Neuronal stem cell (in vitro differentiated cells): ENCODE measurements around the gene CASTOR1.

Source experiments
- DNase-seq: peaks from one replicate; pipeline ENCODE4 v3.0.0-alpha.2; 2013; ENCODE audit warnings: low spot score
- H2AFZ ChIP-seq: one replicate; pipeline ENCODE4 v1.6.1; 2013; ENCODE audit warnings: mild to moderate bottlenecking, low read length, inconsistent platforms
- H2AK5ac ChIP-seq: 2 replicates; pipeline ENCODE4 v1.6.1; 2013; ENCODE audit warnings: low read depth, mild to moderate bottlenecking, inconsistent platforms, low read length, moderate library complexity, mixed read lengths
- H2BK120ac ChIP-seq: 2 replicates; pipeline ENCODE4 v1.6.1; 2013; ENCODE audit warnings: low read depth, mild to moderate bottlenecking, inconsistent platforms, low read length, moderate library complexity, mixed read lengths
- H2BK12ac ChIP-seq: one replicate; pipeline ENCODE4 v1.6.1; 2013; ENCODE audit warnings: low read length, inconsistent platforms
- H2BK15ac ChIP-seq: 2 replicates; pipeline ENCODE4 v1.6.1; 2013; ENCODE audit warnings: mild to moderate bottlenecking, low read length, inconsistent platforms, mixed read lengths
- H2BK5ac ChIP-seq: one replicate; pipeline ENCODE4 v1.6.1; 2013; ENCODE audit warnings: inconsistent platforms, mild to moderate bottlenecking, low read length, moderate library complexity
- H3K14ac ChIP-seq: one replicate; pipeline ENCODE4 v1.6.1; 2013; ENCODE audit warnings: low read length, inconsistent platforms
- H3K18ac ChIP-seq: 2 replicates; pipeline ENCODE4 v1.6.1; 2013; ENCODE audit warnings: low read length, inconsistent platforms
- H3K23ac ChIP-seq: 2 replicates; pipeline ENCODE4 v1.6.1; 2013; ENCODE audit warnings: low read depth, mild to moderate bottlenecking, mixed read lengths, low read length, inconsistent platforms; ENCODE audit not compliant: poor library complexity
- H3K27ac ChIP-seq: replicated peaks from 3 replicates; pipeline ENCODE4 v1.5.1; 2013; ENCODE audit warnings: low read length, inconsistent platforms
- H3K27me3 ChIP-seq, 3 experiments: 2 replicates each; pipeline ENCODE4 v1.6.1; 2013; ENCODE audit warnings: low read length in 3 of 3, mild to moderate bottlenecking in 2 of 3, inconsistent platforms in 1 of 3, low read depth in 1 of 3, mixed read lengths in 1 of 3, moderate library complexity in 1 of 3; ENCODE audit not compliant: control insufficient read depth in 3 of 3, insufficient read depth in 3 of 3
- H3K36me3 ChIP-seq, 2 donors: replicated peaks in 1 of 2; 2 replicates each; pipeline ENCODE4 v1.6.1; 2013; ENCODE audit warnings: low read length in 2 of 2; ENCODE audit not compliant: control insufficient read depth in 2 of 2, insufficient read depth in 2 of 2
- H3K4ac ChIP-seq: 2 replicates; pipeline ENCODE4 v1.6.1; 2013; ENCODE audit warnings: inconsistent platforms, mild to moderate bottlenecking, low read length, moderate library complexity
- H3K4me1 ChIP-seq, 2 donors: 1 replicate in 1 of 2; 2 replicates in 1 of 2; pipeline ENCODE4 v1.6.1; 2013; ENCODE audit warnings: low read length in 2 of 2, low read depth in 1 of 2; ENCODE audit not compliant: control insufficient read depth in 2 of 2, insufficient read depth in 1 of 2
- H3K4me2 ChIP-seq: one replicate; pipeline ENCODE4 v1.6.1; 2013; ENCODE audit warnings: mild to moderate bottlenecking, low read length, inconsistent platforms; ENCODE audit not compliant: insufficient read depth, poor library complexity, severe bottlenecking
- H3K4me3 ChIP-seq, 2 donors: 2 replicates each; pipeline ENCODE4 v1.5.1; 2013; ENCODE audit warnings: low read length in 2 of 2, mild to moderate bottlenecking in 2 of 2, inconsistent platforms in 1 of 2, moderate library complexity in 1 of 2
- H3K79me1 ChIP-seq: one replicate; pipeline ENCODE4 v1.6.1; 2013; ENCODE audit warnings: low read depth, mild to moderate bottlenecking, inconsistent platforms, low read length, moderate library complexity
- H3K9ac ChIP-seq: one replicate; pipeline ENCODE4 v1.6.1; 2013; ENCODE audit warnings: mild to moderate bottlenecking, low read depth, low read length, inconsistent platforms; ENCODE audit not compliant: poor library complexity
- H3K9me3 ChIP-seq, 2 donors: replicated peaks in 1 of 2; 2 replicates each; pipeline versions ENCODE3 to v1.6.1; 2013; ENCODE audit warnings: low read length in 2 of 2, mild to moderate bottlenecking in 2 of 2, inconsistent platforms in 1 of 2, low read depth in 1 of 2, mixed read lengths in 1 of 2, moderate library complexity in 1 of 2; ENCODE audit not compliant: control insufficient read depth in 2 of 2, insufficient read depth in 1 of 2
- H4K8ac ChIP-seq: one replicate; pipeline ENCODE4 v1.6.1; 2013; ENCODE audit warnings: low read depth, mild to moderate bottlenecking, inconsistent platforms, low read length, moderate library complexity
- H4K91ac ChIP-seq: one replicate; pipeline ENCODE4 v1.6.1; 2013; ENCODE audit warnings: low read length, low read depth, mild to moderate bottlenecking, inconsistent platforms; ENCODE audit not compliant: poor library complexity
- WGBS, 2 donors: extraction: QIAGEN DNeasy Blood & Tissue Kit; methylation state at CpG; one replicate each; pipeline ENCODE4 v1.1.7; 2013; ENCODE audit warnings: missing lambda C conversion rate in 2 of 2, mixed read lengths in 1 of 2; ENCODE audit not compliant: insufficient read length in 2 of 2, insufficient replicate concordance in 1 of 2; ENCODE audit errors: extremely low coverage in 2 of 2; 5-methylcytosine and 5-hydroxymethylcytosine counted together

Gene CASTOR1

GRCh38 chr22:30266445-30267381, 22.6 kb downstream of the CASTOR1 start, which contains the start of gene OSM:
Gene OSM, minus strand, starts transcription at chr22:30266851. Its CDS starts 52 bp downstream, at chr22:30266799.
- peaks cover 1 to 8% of the 10 kb centered on the region in 2 donors for H3K4me1 ChIP-seq
- no peaks in the 10 kb centered on the region for H3K36me3 ChIP-seq
- H3K27ac ChIP-seq, result no peak within 1 kb of the TSS
- H3K9me3 ChIP-seq, result peaks cover 0 to 2% of the 10 kb centered on the region in 2 donors
- H3K4ac ChIP-seq, result no peak within 1 kb of the TSS
- H2AK5ac ChIP-seq, result peak within 1 kb of the TSS; percentile 78
- H3K79me1 ChIP-seq, result no peaks in the 10 kb centered on the region
- H3K18ac ChIP-seq, result peak within 1 kb of the TSS; percentile 71
- H3K14ac ChIP-seq, result peak within 1 kb of the TSS; percentile 5
- DNase-seq, result no peak
- no peak within 1 kb of the TSS for H2AFZ ChIP-seq
- H2BK120ac ChIP-seq, result no peak within 1 kb of the TSS
- WGBS, 2 donors, result no CpG with 5 or more reads among the region's 35 CpGs
- no peak within 1 kb of the TSS for H4K8ac ChIP-seq
- H2BK5ac ChIP-seq, result no peak within 1 kb of the TSS
- peaks cover 0 to 8% (median 0%) of the 10 kb centered on the region in 3 experiments for H3K27me3 ChIP-seq
- peak within 1 kb of the TSS; percentile 48 for H4K91ac ChIP-seq
- H3K9ac ChIP-seq, result peak within 1 kb of the TSS; percentile 50
- no peak within 1 kb of the TSS for H2BK12ac ChIP-seq
- H3K23ac ChIP-seq, result peak within 1 kb of the TSS; percentile 13
- no peak within 1 kb of the TSS for H3K4me3 ChIP-seq
- no peak within 1 kb of the TSS for H3K4me2 ChIP-seq
- H2BK15ac ChIP-seq, result peak within 1 kb of the TSS; percentile 94

GRCh38 chr22:30265823-30266444, 23.4 kb downstream of the CASTOR1 start:
- H4K8ac ChIP-seq, result no peak overlapping the region
- peaks cover 0 to 2% of the 10 kb centered on the region in 2 donors for H3K9me3 ChIP-seq
- H3K79me1 ChIP-seq, result no peaks in the 10 kb centered on the region
- no peak overlapping the region for H3K4me2 ChIP-seq
- H3K18ac ChIP-seq, result peak overlapping the region; percentile 71
- H3K14ac ChIP-seq, result no peak overlapping the region
- H2BK120ac ChIP-seq, result no peak overlapping the region
- peak overlapping the region; percentile 94 for H2BK15ac ChIP-seq
- DNase-seq, result no peak
- H3K23ac ChIP-seq, result peak overlapping the region; percentile 13
- no peak overlapping the region for H2BK12ac ChIP-seq
- H3K27ac ChIP-seq, result no peak overlapping the region
- H3K4me1 ChIP-seq, result peaks cover 1 to 14% of the 10 kb centered on the region in 2 donors
- H2AK5ac ChIP-seq, result peak overlapping the region; percentile 78
- no CpG with 5 or more reads among the region's 24 CpGs for WGBS, 2 donors
- H3K36me3 ChIP-seq, result no peaks in the 10 kb centered on the region
- peaks cover 0 to 8% (median 0%) of the 10 kb centered on the region in 3 experiments for H3K27me3 ChIP-seq
- no peak overlapping the region for H2AFZ ChIP-seq
- no peak overlapping the region for H2BK5ac ChIP-seq
- H3K9ac ChIP-seq, result peak overlapping the region; percentile 50
- no peak overlapping the region for H3K4ac ChIP-seq
- H3K4me3 ChIP-seq, result no peak overlapping the region
- peak overlapping the region; percentile 48 for H4K91ac ChIP-seq

GRCh38 chr22:30265131-30265720, 24.1 kb downstream of the CASTOR1 start:
- H2AK5ac ChIP-seq, result peak overlapping the region; percentile 85
- H3K4me3 ChIP-seq, result no peak overlapping the region
- peak overlapping the region; percentile 58 for H3K14ac ChIP-seq
- no peak overlapping the region for H3K4me2 ChIP-seq
- H2BK120ac ChIP-seq, result no peak overlapping the region
- H2BK5ac ChIP-seq, result no peak overlapping the region
- peaks cover 1 to 14% of the 10 kb centered on the region in 2 donors for H3K4me1 ChIP-seq
- no peaks in the 10 kb centered on the region for H3K79me1 ChIP-seq
- H2BK15ac ChIP-seq, result peak overlapping the region; percentile 94
- DNase-seq, result no peak
- H3K36me3 ChIP-seq, result no peaks in the 10 kb centered on the region
- H2AFZ ChIP-seq, result no peak overlapping the region
- no CpG with 5 or more reads among the region's 9 CpGs for WGBS, 2 donors
- peaks cover 0 to 8% (median 0%) of the 10 kb centered on the region in 3 experiments for H3K27me3 ChIP-seq
- H3K23ac ChIP-seq, result no peak overlapping the region
- peak overlapping the region; percentile 47 for H3K9ac ChIP-seq
- H4K91ac ChIP-seq, result peak overlapping the region; percentile 48
- peak overlapping the region; percentile 80 for H2BK12ac ChIP-seq
- H3K4ac ChIP-seq, result no peak overlapping the region
- peaks cover 0 to 2% of the 10 kb centered on the region in 2 donors for H3K9me3 ChIP-seq
- H4K8ac ChIP-seq, result no peak overlapping the region
- H3K18ac ChIP-seq, result no peak overlapping the region
- H3K27ac ChIP-seq, result no peak overlapping the region
